Measurements from ENCODE around the gene SYT2. TPM values are rescaled to one million over a fixed set of nuclear protein-coding genes. Genes with fewer than 3 reads are reported as not detected.
"Not testable (repeated sequence)": the region's sequence is repeated elsewhere in the genome, so short reads cannot be mapped to it uniquely, and the experiment has no call there.

SYT2 gene
- total RNA-seq, 1 donor from 2014 or later: not detected

GRCh38 chr1:202628646-202629215 is 81.5 kb downstream of the SYT2 start:
- Mint-ChIP-seq H3K9me3 (no peaks in the 10 kb centered on the region), H3K4me1 (ENCODE audit: low read depth) (peaks cover 19% of the 10 kb centered on the region), H3K27me3 (ENCODE audit: insufficient read depth) (peaks cover 41% of the 10 kb centered on the region), H3K27ac (no peak overlapping the region), H3K36me3 (ENCODE audit: low read depth) (no peaks in the 10 kb centered on the region), H3K4me3 (peak overlapping the region; percentile 59)
- no peak for DNase-seq (ENCODE audit: low spot score)
- intact Hi-C loops (cut with micrococcal nuclease): loop anchor here (5.0 kb wide), 1 partner anchor 286 kb away; the partner anchor contains the start of gene UBE2T

GRCh38 chr1:202627841-202628565 is 82.3 kb downstream of the SYT2 start:
- no peaks in the 10 kb centered on the region for H3K36me3 Mint-ChIP-seq (ENCODE audit: low read depth)
- intact Hi-C loops (cut with micrococcal nuclease): loop anchor here (5.0 kb wide), 1 partner anchor 286 kb away; the partner anchor contains the start of gene UBE2T
- no peak overlapping the region for H3K4me3 Mint-ChIP-seq
- peaks cover 19% of the 10 kb centered on the region for H3K4me1 Mint-ChIP-seq (ENCODE audit: low read depth)
- H3K27ac Mint-ChIP-seq: no peak overlapping the region
- peaks cover 41% of the 10 kb centered on the region for H3K27me3 Mint-ChIP-seq (ENCODE audit: insufficient read depth)
- DNase-seq (ENCODE audit: low spot score): no peak
- no peaks in the 10 kb centered on the region for H3K9me3 Mint-ChIP-seq

DNA sequence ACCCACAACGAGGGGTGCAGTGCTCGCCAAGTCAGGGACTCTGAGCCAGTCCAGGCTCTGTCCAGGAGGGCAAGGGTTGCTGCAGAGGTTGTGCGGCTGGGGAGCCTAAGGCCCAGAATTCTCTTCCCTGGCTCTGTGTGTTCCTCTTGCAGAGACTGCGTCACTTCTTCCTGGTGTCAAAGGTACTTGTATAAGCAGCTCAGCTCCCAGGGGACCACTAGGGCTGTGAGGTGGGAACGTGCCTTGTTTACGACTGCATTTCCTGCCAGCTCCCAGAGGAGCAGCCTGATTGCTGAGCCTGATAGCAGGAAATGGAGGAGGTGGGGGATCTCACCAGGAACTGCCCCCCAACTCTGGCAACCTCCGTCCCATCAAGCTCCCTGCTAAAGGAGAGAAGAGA is 83.2 kb downstream of the SYT2 start:
- not testable (repeated sequence) for DNase-seq (ENCODE audit: low spot score); H3K36me3 Mint-ChIP-seq (ENCODE audit: low read depth); H3K4me3 Mint-ChIP-seq; H3K27ac Mint-ChIP-seq; H3K9me3 Mint-ChIP-seq
- Mint-ChIP-seq H3K4me1 (ENCODE audit: low read depth) (peaks cover 19% of the 10 kb centered on the region), H3K27me3 (ENCODE audit: insufficient read depth) (peaks cover 36% of the 10 kb centered on the region)
- intact Hi-C loops (cut with micrococcal nuclease): loop anchor here (5.0 kb wide), 1 partner anchor 285 kb away; the partner anchor contains the start of gene UBE2T

DNA sequence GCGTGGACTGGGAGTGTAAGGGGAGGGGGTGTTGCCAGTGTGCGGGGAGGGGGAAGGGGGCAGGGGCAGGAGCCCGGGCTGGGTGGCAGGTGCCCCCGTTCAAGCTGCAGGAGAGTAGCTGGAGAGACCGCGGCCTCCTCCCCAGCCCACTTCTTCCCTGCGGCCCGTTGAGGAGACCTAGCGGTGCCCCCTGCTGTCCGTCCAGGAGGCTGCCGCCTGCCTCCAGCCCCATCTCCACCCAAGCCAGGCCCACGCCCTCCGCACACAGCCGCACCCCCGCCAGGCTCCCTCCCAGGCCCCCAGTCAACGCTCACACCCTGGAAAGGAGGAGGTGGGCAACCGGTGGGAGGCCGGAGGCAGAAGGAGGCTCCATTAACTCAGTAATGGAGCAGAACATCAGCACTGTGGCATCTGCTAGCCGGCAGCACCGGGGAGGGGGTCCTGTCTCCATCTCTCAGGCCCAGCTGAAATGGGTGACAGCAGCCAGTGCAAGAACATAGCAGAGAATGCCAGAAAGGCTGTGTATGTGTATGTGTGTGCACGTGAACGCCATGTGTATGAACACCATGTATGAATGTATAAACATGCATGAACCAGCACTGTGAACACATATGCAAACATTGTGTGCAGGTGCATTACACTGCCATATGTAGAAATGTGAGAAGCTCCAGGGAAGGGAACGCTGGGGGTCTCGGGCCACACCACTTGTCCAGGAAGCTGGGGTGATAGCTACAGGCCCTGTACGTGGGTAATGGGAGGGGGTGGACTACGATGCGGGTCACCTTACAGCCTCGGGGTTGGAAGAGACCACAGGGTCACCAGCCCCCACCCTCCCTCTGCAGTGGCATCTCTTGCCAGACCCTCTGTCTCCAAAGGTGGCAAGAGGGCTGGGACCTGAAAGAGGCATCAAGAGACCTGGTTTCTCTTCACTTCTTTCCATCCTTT is 84.6 kb downstream of the SYT2 start:
- Mint-ChIP-seq H3K9me3 (no peaks in the 10 kb centered on the region), H3K36me3 (ENCODE audit: low read depth) (no peaks in the 10 kb centered on the region), H3K4me3 (no peak overlapping the region), H3K4me1 (ENCODE audit: low read depth) (peaks cover 19% of the 10 kb centered on the region), H3K27ac (no peak overlapping the region), H3K27me3 (ENCODE audit: insufficient read depth) (peaks cover 36% of the 10 kb centered on the region)
- DNase-seq (ENCODE audit: low spot score): peak; percentile 44
- intact Hi-C loops (cut with micrococcal nuclease): loop anchor here (1.0 to 5.0 kb wide), 4 partner anchors 55 to 283 kb away; partner anchors contain the start of gene UBE2T

DNA sequence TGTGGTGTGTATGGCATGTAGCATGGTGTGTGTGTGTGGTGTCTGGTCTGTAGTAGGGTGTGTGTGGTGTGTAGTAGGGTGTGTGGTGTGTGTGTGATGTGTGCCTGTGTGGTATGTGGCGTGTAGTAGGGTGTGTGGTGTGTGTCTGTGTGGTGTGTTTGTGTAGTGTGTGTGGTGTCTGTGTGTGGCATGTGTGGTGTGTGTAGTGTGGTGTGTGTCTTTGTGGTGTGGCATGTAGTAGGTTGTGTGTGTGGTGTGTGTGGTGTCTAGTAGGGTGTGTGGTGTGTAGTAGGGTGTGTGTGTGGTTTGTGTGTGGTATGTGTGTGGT is 85.5 kb downstream of the SYT2 start:
- Mint-ChIP-seq H3K27ac (no peak overlapping the region), H3K4me1 (ENCODE audit: low read depth) (peaks cover 13% of the 10 kb centered on the region), H3K9me3 (no peaks in the 10 kb centered on the region), H3K27me3 (ENCODE audit: insufficient read depth) (peaks cover 37% of the 10 kb centered on the region), H3K4me3 (no peak overlapping the region), H3K36me3 (ENCODE audit: low read depth) (no peaks in the 10 kb centered on the region)
- intact Hi-C loops (cut with micrococcal nuclease): loop anchor here (1.0 to 5.0 kb wide), 4 partner anchors 54 to 282 kb away; partner anchors contain the start of gene UBE2T
- no peak for DNase-seq (ENCODE audit: low spot score)

GRCh38 chr1:202624088-202624780 is 86.0 kb downstream of the SYT2 start:
- H3K4me1 Mint-ChIP-seq (ENCODE audit: low read depth): peaks cover 9% of the 10 kb centered on the region
- peaks cover 36% of the 10 kb centered on the region for H3K27me3 Mint-ChIP-seq (ENCODE audit: insufficient read depth)
- H3K27ac Mint-ChIP-seq: no peak overlapping the region
- intact Hi-C loops (cut with micrococcal nuclease): loop anchor here (2.0 kb wide), 2 partner anchors 53 to 159 kb away; no protein-coding TSS in a partner anchor
- no peaks in the 10 kb centered on the region for H3K9me3 Mint-ChIP-seq
- DNase-seq (ENCODE audit: low spot score): no peak
- H3K36me3 Mint-ChIP-seq (ENCODE audit: low read depth): no peaks in the 10 kb centered on the region
- no peak overlapping the region for H3K4me3 Mint-ChIP-seq

- H3K27ac Mint-ChIP-seq; DNase-seq (ENCODE audit: low spot score); H3K9me3 Mint-ChIP-seq; H3K4me1 Mint-ChIP-seq (ENCODE audit: low read depth); H3K4me3 Mint-ChIP-seq; intact Hi-C loops (cut with micrococcal nuclease); H3K36me3 Mint-ChIP-seq (ENCODE audit: low read depth): not testable (repeated sequence)
- H3K27me3 Mint-ChIP-seq (ENCODE audit: insufficient read depth): peaks cover 34% of the 10 kb centered on the region
Observed at GRCh38 chr1:202623476-202623875, 86.8 kb downstream of the SYT2 start.

DNA sequence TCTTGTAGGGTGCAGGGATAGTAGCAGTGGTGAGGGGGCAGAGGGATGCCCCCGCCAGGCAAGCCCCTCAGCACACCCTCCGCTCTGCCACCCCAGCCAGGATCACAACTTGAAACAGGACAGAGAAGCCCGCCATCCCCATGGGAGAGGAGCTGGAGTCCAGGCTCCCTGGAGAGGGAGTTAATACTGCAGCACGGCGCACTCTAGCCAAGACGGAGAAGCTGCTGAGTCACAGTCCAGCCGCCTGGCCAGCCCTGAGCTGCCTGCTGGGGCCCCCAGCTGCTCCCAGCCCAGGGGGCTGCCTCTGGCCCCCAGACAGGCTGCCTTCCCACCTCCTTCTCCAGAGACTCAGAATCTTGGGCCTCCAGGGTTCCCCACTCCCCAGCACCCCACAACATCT is 87.2 kb downstream of the SYT2 start:
- Mint-ChIP-seq H3K27me3 (ENCODE audit: insufficient read depth) (peaks cover 34% of the 10 kb centered on the region), H3K4me3 (no peak overlapping the region), H3K36me3 (ENCODE audit: low read depth) (no peaks in the 10 kb centered on the region), H3K27ac (no peak overlapping the region), H3K9me3 (no peaks in the 10 kb centered on the region), H3K4me1 (ENCODE audit: low read depth) (no peaks in the 10 kb centered on the region)
- DNase-seq (ENCODE audit: low spot score): no peak
- intact Hi-C loops (cut with micrococcal nuclease): no loop called here

DNA sequence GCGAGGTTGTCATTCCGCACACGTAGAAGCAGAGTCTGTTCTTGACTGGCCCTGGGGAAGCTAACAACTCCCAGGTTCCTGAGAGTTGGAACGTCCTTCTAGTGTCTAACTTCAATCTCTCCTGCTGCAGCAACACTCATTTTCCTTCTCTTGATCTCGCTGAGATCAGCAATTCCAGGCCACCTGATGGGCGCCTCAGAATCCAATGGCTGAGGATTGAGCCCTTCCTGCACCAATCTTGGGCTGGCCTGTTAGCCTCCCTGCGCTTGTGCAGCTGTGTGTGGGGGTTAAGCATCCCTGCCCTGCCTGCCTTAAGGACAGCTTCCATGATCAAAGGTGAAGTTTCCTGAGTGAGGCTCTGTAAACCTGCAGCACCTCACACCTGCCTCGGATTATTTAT is 87.9 kb downstream of the SYT2 start:
- intact Hi-C loops (cut with micrococcal nuclease): no loop called here
- peaks cover 31% of the 10 kb centered on the region for H3K27me3 Mint-ChIP-seq (ENCODE audit: insufficient read depth)
- H3K36me3 Mint-ChIP-seq (ENCODE audit: low read depth): no peaks in the 10 kb centered on the region
- no peak overlapping the region for H3K27ac Mint-ChIP-seq
- DNase-seq (ENCODE audit: low spot score): no peak
- no peaks in the 10 kb centered on the region for H3K4me1 Mint-ChIP-seq (ENCODE audit: low read depth)
- no peak overlapping the region for H3K4me3 Mint-ChIP-seq
- no peaks in the 10 kb centered on the region for H3K9me3 Mint-ChIP-seq

- H3K9me3 Mint-ChIP-seq: no peaks in the 10 kb centered on the region
- H3K27me3 Mint-ChIP-seq (ENCODE audit: insufficient read depth): peaks cover 33% of the 10 kb centered on the region
- H3K4me1 Mint-ChIP-seq (ENCODE audit: low read depth): peaks cover 8% of the 10 kb centered on the region
- H3K27ac Mint-ChIP-seq: no peak overlapping the region
- intact Hi-C loops (cut with micrococcal nuclease): no loop called here
- H3K36me3 Mint-ChIP-seq (ENCODE audit: low read depth): no peaks in the 10 kb centered on the region
- DNase-seq (ENCODE audit: low spot score): no peak
- H3K4me3 Mint-ChIP-seq: no peak overlapping the region
Observed at GRCh38 chr1:202621446-202621845, 88.8 kb downstream of the SYT2 start.

- H3K36me3 Mint-ChIP-seq (ENCODE audit: low read depth); DNase-seq (ENCODE audit: low spot score); H3K27ac Mint-ChIP-seq; H3K4me3 Mint-ChIP-seq; H3K9me3 Mint-ChIP-seq; intact Hi-C loops (cut with micrococcal nuclease): not testable (repeated sequence)
- Mint-ChIP-seq H3K27me3 (ENCODE audit: insufficient read depth) (peaks cover 32% of the 10 kb centered on the region), H3K4me1 (ENCODE audit: low read depth) (peaks cover 22% of the 10 kb centered on the region)
Observed at GRCh38 chr1:202620036-202620435, 90.2 kb downstream of the SYT2 start.

- Mint-ChIP-seq H3K4me1 (ENCODE audit: low read depth) (peaks cover 22% of the 10 kb centered on the region), H3K27ac (no peak overlapping the region), H3K27me3 (ENCODE audit: insufficient read depth) (peaks cover 32% of the 10 kb centered on the region), H3K4me3 (no peak overlapping the region), H3K9me3 (no peaks in the 10 kb centered on the region), H3K36me3 (ENCODE audit: low read depth) (no peaks in the 10 kb centered on the region)
- intact Hi-C loops (cut with micrococcal nuclease): no loop called here
- no peak for DNase-seq (ENCODE audit: low spot score)
Observed at GRCh38 chr1:202619505-202619904, 90.7 kb downstream of the SYT2 start.
